NCI-H82 treated with DMSO at 0.1 percent for 48 hours (cell line): ENCODE data around the gene CRACR2B.

Experiments used
- DNase-seq: peaks from one replicate; lab custom pipeline; 2025; ENCODE audit not compliant: unreplicated experiment; lab: John Stamatoyannopoulos, UW

Gene CRACR2B

GRCh38 chr11:837189-837989 lies 9.7 kb downstream of the CRACR2B start:
- DNase-seq: no peak

- DNase-seq: no peak
Measured at GRCh38 chr11:837990-838307, 10.2 kb downstream of the CRACR2B start.

DNA sequence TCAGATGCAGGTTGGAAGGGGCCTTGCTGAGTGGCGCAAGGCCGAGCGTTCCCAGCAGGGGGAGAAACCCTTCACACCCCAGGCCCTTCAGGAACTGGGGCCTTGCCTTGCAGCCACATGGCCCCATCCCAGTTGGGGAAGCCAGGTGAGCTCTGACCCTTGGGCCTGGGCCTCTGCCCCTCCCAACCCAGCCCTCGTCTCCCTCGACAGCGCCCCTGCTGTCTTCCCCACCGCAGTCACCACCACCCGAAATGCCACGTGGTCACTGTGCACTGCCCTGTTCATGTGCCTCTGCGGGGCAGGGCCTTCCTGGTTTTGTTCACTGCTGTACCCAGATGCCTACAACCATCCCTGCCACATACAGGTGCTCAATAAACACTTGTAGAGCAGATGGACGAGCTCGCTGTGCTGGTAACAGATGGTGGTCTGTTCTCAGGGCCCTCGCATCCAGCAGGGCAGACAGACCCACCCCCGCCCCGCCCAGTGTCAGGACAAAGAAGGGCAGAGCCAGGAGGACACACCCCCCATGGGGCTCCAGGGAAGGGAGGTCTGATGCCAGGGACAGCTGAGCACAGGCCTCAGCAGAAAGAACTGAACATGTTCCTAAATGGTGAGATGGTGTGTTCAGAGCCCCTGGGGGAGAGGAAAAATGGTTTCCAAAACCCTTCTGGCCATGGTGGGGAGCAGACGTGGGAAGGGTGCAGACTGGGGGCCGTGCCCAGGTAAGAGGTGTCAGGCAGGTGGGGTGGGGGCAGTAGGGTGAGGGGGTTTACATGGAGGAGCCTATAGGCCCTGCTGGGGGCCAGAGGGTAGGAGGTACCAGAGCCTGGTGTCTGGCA lies 10.9 kb downstream of the CRACR2B start:
- no peak for DNase-seq

DNA sequence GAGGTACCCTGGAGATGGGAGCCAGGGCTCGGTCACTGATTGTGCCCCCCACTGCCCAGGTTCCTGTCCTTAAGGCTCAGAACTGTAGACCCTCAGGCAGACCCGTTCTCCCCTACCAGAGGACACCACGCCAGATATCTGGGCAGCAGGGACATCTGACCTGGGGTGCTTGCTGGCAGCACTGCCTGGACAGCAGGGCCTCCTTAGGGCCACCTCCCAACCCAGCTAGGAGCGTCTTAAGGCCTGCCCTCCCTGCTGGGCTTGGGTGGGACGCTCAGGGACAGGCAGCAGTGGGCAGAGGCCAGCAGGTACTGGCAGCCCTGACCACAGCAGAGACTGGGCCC lies 11.5 kb downstream of the CRACR2B start:
- no peak for DNase-seq

GRCh38 chr11:839875-840617 lies 12.3 kb downstream of the CRACR2B start:
- no peak for DNase-seq

DNA sequence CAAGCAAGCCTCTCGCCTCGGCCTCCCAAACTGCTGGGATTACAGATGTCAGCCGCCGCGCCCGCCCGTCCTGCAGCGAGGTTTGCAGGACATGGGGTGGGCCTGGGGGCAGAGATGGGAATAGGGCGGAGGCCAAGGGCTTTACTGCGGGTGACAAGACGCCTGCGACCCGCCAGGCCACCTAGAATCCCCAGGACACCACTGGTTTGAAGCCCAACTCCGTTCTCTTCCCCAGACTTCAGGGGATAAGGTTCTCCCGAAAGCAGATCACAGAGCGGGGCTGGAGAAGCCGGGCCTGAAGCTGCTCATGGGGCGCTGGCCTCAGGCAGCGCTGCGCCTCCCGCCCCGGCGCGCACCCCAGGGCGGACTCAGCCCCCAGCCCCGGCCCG lies 14.3 kb downstream of the CRACR2B start:
- DNase-seq: no peak

DNA sequence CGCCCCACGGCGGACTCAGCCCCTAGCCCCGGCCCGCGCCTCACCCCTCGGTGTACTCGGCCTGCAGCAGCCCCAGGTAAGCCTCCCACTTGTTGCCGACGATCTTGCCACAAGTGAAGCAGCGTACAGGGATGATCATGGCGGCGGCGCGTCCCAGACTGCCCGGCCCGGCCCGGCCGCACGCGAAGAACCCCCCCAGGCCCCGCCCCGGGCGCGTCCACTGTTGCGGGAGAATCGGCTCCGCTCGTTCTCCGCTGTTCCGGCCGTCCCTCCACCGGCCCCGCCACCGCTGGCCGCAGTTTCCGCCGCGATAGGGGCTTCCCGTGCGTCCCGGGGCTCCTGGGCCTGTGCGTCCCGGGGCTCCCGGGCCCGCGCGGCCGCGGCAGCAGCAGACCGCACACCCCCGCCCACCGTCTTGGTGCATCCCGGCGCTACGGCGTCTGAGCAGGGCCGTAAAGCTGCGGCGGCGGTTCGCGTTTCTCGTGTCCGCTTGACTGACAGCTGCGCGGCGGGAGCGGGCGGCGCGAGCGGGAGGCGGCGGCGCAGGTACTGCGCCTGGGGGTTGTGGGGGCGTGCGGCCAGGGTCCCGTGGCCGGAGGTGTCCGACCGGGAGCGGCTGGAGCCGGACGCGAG lies 14.8 kb downstream of the CRACR2B start, which contains the start of the genes POLR2L and TSPAN4:
POLR2L (minus strand) TSS at position 160 of the 633 bp plus-strand sequence; CDS start at position 139, 21 bp downstream.
TSPAN4 (plus strand) TSS at position 483 of the 633 bp plus-strand sequence. CDS start 7,453 bp downstream, outside the sequence.
- DNase-seq: peak; percentile 32

DNA sequence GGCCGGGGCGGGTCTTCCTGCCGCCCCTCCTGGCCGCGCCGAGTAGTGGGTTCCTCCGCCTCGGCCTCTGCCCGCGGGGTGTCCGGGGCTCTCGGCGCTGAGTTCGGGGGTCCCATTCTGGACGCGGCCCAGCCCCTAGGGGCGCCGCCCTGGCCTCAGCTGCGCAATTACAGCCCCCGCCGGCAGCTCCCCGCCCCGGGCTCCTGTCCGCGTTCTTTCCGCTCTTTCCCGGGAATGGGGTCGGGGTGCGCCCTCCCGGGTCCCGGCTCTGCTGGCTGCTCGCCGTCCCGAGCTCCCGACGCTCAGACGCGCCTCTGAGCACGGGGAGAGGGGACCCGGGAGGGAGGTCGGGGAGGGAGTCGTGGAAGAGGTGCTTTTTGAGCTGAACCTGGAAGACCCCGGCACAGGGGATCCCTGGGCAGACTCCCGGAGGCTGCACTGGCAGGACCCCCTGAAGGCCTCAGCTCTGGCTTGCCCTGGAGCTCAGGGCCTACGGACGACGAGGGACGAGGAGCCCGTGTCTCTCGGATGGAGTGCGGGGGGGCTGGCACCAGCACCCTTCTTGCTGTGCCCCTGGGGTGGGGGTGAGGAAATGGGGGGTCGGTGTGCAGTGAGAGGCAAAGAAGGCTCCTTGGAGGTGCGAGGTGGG lies 15.5 kb downstream of the CRACR2B start:
- no peak for DNase-seq

DNA sequence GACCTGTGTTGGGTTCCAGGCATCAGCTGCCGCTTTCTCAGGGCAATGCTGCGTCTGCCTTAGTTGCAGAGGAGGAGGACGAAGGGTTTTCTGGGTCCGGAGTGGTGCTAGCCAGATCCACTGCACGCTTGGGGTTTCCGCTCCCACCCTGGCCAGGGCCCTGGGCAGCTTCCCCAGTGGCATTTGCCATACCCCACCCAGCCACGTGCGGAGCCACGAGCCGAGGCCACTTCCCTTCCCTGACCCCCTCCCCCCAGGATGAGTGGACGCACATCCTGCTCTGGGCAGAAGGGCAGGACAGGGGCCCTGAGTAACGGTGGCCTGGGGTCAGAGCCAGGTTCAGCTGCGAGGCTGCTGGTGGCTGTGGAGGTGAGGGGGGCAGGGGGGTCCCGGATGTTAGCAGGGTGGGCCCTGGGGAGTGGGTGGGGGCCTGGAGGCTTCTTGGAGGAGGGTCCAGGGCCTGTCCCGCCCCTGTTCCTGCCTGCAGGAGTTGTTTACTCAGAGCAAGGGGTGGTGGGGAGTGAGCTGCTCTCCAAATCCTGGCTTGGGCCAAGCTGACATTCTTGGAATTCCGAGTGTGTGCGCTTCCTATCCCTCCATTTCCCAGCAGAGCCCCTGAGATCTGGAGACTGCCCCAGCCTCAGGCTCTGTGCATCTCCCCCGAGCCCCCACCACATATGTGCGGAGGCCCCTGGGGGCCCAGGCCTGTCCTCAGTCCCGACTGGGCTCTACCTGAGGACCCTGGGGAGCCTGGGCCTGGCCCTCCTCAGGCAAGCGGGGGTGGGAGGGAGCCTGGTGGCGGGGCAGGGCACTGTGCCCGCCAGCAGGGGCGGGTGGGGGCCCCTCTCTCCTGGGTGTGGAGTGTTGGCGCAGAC lies 16.3 kb downstream of the CRACR2B start:
- no peak for DNase-seq

DNA sequence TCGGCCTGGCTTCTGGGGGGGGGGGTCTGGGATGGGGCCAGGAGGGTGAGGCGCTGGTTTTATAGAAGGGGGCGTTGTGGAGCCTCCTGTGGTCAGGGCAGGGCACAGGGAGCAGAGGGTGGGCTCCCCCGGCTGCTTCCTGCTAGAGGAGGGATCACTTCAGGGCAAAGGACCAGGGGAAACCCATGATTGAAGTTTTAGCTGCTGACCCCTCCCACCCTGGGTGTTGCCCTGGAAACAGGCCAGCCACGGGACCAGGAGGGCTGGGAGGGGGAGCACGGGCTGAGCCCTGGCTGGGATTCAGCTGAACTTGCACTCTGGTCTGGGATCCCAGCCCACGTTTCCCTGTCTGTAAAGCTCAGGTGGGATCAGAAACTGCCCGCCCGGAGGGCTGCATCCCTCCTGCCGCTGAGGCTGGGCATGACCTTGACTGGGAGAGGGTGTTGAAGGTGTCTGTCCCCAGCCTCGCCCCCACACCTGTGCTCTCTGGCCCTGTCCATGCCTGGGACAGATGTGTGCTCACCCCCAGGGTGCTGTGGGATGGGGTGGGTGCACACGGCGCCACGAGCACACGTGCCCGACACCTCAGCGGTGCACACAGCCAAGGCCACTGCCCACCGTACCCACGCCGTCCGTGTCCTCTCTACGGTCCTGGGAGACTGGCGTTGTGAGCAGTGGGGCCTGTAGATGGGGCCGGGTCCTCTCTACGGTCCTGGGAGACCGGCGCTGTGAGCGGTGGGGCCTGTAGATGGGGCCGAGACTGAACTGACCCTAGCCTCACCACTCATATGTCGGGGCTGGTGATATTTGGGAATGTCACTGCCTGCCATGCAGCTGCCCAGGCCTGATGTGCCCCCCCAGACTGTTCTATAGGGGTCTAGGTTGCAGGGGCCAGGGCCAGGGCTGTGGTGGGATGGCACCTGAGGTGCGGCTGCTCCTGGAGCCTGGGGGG lies 17.2 kb downstream of the CRACR2B start:
- no peak for DNase-seq

GRCh38 chr11:845872-846495 lies 18.3 kb downstream of the CRACR2B start:
- DNase-seq: no peak

DNA sequence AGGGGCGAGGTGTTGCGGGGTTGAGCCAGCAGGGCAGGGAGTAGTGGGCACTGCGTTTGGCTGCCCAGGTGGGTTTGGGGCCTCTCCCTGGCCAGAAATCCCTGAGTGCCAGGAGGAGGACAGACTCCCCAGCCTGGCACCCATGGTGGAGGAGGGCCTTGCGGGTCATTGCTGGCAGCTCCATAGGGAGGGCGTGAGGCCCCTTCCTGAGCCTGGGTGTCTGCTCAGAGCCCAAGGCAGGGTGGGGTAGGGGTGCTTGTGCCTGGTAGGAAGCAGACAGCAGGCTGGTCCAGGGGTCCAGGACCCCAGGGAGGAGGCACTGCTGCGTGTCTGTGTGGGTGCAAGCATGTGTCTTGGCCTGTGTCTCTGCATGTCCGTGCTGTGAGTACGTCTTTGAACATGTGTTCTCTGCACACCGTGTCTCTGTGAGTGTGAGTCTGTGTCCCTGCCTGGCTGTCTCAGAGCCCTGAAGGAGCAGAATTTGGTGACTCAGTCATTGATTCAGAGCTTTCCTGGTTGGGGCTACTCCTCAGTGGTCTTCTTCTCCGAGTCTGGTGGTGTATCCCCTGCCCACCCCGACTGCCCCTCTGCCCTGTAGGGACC lies 18.9 kb downstream of the CRACR2B start:
- no peak for DNase-seq

DNA sequence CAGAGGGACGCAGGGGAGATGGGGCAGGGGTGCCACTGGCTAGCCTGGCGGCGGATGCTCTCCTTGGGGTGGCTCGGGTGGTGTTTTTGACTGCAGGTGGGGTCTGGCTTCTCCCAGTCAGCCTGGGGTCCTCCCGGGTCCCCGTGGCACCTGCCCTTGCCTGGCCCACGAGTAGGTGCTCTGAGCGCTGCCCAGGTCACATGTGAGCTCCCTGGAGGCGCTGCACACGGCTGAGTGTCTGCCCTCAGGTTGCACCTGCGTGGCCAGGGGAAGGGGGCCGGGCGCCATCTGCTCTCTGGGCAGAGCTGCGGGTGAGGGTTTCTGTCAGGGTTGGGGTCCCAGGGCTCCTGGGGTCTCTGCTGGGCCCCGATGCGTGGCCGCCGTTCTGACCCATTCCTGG lies 20.2 kb downstream of the CRACR2B start:
- no peak for DNase-seq

DNA sequence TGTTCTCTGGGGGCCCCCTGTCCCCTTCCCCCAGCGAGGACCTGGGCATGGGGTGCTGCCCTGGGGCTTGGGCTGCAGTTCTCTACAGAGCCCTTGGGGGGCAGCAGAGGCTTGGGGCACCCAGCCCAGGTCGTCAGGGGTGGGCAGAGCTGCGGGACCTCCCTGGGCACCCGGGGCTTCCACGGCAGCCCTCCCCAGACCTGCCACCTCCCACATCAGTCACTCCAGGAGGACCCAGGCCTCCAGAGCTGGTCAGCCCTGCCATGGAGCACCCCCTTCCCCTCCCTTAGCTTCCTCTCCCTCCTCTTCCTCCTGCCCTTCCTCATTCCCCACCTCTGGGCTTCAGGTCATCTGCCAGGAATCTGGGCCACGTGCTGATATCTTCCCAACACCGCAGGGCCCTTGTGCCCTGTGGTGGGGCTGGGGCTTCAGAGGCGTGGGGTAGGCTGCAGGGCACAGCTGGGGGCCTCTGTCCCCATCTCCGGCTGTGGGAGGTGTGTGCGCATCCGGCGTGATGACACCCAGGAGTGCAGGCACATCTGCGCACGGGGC lies 20.7 kb downstream of the CRACR2B start:
- no peak for DNase-seq

GRCh38 chr11:849104-849824 lies 21.5 kb downstream of the CRACR2B start:
- DNase-seq: peak; percentile 27

- no peak for DNase-seq
Measured at GRCh38 chr11:849951-850774, 22.4 kb downstream of the CRACR2B start.
